ENCODE measurements around the gene ZNF831.

DNA sequence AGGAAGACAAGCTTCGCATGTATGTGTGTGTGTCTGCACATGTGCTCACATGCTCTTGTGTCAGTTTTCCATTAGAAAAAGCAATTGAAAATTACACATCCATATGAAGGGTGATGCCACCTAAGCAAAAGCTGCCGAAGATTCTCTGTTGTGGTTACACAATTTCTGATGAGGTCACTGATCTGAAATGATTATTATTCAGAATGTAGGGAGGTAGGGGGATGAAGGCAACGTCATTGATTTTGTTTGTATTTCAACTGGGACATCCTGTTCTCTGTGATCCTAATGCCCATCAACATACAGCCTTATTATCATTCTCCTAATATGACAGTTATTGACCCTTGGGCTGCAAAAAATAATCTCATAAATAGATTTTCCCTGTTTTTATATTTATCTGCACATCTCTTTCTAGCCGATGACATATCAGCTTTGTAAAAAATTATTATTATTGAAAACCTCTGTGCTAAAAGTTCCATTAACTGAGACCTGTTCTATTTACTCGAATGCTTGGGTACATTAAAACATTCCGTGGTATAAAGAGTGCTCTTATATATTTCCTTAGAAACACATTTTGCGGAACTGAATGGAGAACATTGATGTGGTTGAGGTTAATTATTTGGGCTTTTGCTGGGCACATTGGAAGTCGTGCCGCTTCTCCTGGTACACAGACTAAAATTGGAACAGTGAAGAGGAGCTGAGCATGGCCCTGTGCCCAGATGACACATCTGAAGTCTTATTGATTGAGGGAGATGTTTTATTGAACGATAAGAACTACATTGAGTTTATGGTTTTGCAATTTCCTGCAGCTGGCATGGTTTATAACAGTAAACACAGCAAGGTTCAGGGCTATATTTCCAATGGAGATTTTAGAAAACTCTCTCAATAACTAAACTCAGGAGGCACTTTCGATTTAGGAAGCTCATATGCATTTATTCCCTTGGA is 51.3 kb downstream of the ZNF831 start:
- TF ChIP-seq EZH2phosphoT487 (IDR thresholded peaks at IDR 0.05; ENCODE audit: low read length), result no peak
- TF ChIP-seq, protein P1, sequence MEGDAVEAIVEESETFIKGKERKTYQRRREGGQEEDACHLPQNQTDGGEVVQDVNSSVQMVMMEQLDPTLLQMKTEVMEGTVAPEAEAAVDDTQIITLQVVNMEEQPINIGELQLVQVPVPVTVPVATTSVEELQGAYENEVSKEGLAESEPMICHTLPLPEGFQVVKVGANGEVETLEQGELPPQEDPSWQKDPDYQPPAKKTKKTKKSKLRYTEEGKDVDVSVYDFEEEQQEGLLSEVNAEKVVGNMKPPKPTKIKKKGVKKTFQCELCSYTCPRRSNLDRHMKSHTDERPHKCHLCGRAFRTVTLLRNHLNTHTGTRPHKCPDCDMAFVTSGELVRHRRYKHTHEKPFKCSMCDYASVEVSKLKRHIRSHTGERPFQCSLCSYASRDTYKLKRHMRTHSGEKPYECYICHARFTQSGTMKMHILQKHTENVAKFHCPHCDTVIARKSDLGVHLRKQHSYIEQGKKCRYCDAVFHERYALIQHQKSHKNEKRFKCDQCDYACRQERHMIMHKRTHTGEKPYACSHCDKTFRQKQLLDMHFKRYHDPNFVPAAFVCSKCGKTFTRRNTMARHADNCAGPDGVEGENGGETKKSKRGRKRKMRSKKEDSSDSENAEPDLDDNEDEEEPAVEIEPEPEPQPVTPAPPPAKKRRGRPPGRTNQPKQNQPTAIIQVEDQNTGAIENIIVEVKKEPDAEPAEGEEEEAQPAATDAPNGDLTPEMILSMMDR (IDR thresholded peaks at IDR 0.05; ENCODE audit: low read length), result no peak
